Lower lobe of right lung (tissue), 2 donors: Measurements from ENCODE around the gene SORCS2. TPM values are rescaled to one million over a fixed set of nuclear protein-coding genes. Genes with fewer than 3 reads are reported as not detected.

Experiments used
- ATAC-seq, 2 donors: fragments of 200-7000 bp; cut with Tn5 transposase; one replicate each; pipeline ENCODE4 v1.9.1; 2020 to 2022; ENCODE audit warnings: mild to moderate bottlenecking in 2 of 2, moderate library complexity in 2 of 2
- DNase-seq: peaks from one replicate; pipeline ENCODE4 v3.0.0-alpha.2; 2020
- H3K27ac ChIP-seq: fragments of 200-600 bp; one replicate; pipeline ENCODE4 v1.8.0; 2022
- H3K27me3 ChIP-seq: fragments of 200-600 bp; one replicate; pipeline ENCODE4 v1.8.0; 2022; ENCODE audit warnings: low read depth
- H3K36me3 ChIP-seq: fragments of 200-600 bp; one replicate; pipeline ENCODE4 v1.8.0; 2022; ENCODE audit warnings: mild to moderate bottlenecking
- H3K4me1 ChIP-seq: fragments of 200-600 bp; one replicate; pipeline ENCODE4 v1.8.0; 2022
- H3K4me3 ChIP-seq: fragments of 200-600 bp; one replicate; pipeline ENCODE4 v1.8.0; 2022; ENCODE audit warnings: mild to moderate bottlenecking
- H3K9me3 ChIP-seq: fragments of 200-600 bp; one replicate; pipeline ENCODE4 v1.8.0; 2022
- intact Hi-C: fragments of 100-400 bp; cut with DNase I; formaldehyde crosslinking; loops from one replicate; pipeline ENCODE4 v1.11.0; 2022
- total RNA-seq: library from RNA; stranded (reverse); fragmentation: NEBNext Ultra II Directional; extraction: Animal tissue kit (Norgen Biotek cat#: 25700); gene quantifications from one replicate; pipeline ENCODE4 v1.2.1, GENCODE V29; 2021
- TF ChIP-seq, protein P1 (sequence below): fragments of 200-600 bp; IDR thresholded peaks from one replicate; pipeline ENCODE4 v1.8.0; 2022; ENCODE audit warnings: antibody characterized with exemption, mild to moderate bottlenecking
- donor health status: DM: no; HTN: yes; CAD: no; lungs with severe emphysema.

The SORCS2 gene
- total RNA-seq, 1 donor from 2014 or later: 5.8 TPM

DNA sequence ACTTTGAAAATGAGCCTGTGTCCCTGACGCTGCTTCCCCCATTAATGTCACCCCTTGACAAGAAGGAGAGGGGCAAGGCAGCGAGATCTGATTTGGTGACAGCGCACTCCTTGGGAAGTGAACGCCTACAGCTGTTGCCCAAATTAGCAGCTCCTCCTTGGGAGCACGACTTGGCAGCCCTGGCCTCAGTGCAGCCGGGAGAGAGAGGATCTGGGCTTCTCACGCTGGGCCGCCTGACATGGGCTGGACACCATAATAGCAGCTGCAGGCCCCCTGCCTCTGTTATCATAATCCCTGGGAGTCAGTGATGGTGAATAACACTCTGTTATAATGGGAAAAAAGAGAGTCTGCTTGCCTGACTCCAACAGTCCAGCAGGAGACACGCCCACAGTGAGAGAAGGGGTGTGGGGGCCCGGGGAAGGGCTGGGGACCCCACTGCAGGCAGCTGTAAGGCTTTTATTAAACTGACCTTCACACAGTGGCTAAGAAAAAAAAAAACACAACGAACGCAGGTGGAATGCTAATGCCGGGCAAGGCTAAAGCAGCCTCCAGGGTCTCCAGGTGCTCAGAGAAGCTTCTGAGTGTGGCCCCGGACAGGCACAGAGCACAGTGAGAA, 169.1 kb downstream of the SORCS2 start:
- Histone ChIP-seq H3K4me1 (peaks cover 17% of the 10 kb centered on the region), H3K27ac (no peak overlapping the region), H3K4me3 (no peak overlapping the region), H3K27me3 (no peaks in the 10 kb centered on the region), H3K36me3 (no peaks in the 10 kb centered on the region), H3K9me3 (no peaks in the 10 kb centered on the region)
- TF ChIP-seq, protein P1, sequence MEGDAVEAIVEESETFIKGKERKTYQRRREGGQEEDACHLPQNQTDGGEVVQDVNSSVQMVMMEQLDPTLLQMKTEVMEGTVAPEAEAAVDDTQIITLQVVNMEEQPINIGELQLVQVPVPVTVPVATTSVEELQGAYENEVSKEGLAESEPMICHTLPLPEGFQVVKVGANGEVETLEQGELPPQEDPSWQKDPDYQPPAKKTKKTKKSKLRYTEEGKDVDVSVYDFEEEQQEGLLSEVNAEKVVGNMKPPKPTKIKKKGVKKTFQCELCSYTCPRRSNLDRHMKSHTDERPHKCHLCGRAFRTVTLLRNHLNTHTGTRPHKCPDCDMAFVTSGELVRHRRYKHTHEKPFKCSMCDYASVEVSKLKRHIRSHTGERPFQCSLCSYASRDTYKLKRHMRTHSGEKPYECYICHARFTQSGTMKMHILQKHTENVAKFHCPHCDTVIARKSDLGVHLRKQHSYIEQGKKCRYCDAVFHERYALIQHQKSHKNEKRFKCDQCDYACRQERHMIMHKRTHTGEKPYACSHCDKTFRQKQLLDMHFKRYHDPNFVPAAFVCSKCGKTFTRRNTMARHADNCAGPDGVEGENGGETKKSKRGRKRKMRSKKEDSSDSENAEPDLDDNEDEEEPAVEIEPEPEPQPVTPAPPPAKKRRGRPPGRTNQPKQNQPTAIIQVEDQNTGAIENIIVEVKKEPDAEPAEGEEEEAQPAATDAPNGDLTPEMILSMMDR: no peak
- intact Hi-C loops: no loop called here
- ATAC-seq: no peak
- no peak for DNase-seq

DNA sequence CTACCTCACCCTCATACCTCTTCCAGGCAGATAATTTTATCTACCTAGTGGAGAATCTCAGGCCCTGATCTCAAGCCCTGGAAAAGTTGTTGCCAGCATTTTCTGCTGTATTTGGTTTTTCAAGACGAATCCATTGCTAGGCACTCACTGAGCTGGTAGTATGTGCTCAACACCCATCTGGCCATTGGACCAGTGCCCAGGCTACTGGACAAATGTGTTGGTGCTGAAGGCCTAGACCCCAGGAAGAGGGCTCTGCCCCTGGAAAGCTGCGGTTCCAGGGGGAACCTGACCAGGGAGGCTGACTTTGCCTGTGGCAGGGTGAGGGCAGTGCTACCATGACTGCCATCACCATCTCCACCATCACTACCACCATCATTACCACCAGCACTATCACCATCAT, 170.0 kb downstream of the SORCS2 start:
- intact Hi-C loops: no loop called here
- DNase-seq: no peak
- ATAC-seq: no peak

DNA sequence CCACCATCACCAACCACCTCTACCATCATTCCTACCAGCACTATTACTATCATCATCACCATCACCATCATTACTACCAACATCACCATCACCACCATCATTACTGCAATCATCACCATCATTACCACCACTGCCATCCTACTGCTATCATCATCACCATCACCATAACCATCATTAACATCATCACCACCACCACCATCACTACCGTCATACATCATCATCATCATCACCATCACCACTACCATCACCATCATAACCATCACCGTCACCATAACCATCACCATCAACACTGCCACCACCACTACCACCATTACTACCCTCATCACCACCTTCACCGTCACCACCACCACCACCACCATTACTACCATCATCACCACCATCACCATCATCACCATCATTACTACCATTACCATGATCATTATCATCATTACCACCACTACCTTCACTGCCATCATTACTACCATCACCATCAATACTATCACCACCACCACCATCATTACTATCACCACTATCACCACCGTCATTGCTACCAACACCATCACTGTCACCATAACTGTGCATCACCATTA, 170.6 kb downstream of the SORCS2 start:
- H3K36me3 ChIP-seq: no peaks in the 10 kb centered on the region
- DNase-seq (no peak), ATAC-seq (no peak)
- intact Hi-C loops: no loop called here
- no peak overlapping the region for H3K4me3 ChIP-seq
- peaks cover 17% of the 10 kb centered on the region for H3K4me1 ChIP-seq
- TF ChIP-seq, protein P1: no peak
- no peaks in the 10 kb centered on the region for H3K9me3 ChIP-seq
- no peak overlapping the region for H3K27ac ChIP-seq
- peaks cover 4% of the 10 kb centered on the region for H3K27me3 ChIP-seq

More for the DNA sequence above, 170.0 kb downstream of the SORCS2 start:
- Histone ChIP-seq H3K36me3 (no peaks in the 10 kb centered on the region), H3K9me3 (no peaks in the 10 kb centered on the region), H3K27ac (no peak overlapping the region), H3K4me3 (no peak overlapping the region), H3K27me3 (no peaks in the 10 kb centered on the region), H3K4me1 (peaks cover 17% of the 10 kb centered on the region)
- TF ChIP-seq, protein P1: no peak

DNA sequence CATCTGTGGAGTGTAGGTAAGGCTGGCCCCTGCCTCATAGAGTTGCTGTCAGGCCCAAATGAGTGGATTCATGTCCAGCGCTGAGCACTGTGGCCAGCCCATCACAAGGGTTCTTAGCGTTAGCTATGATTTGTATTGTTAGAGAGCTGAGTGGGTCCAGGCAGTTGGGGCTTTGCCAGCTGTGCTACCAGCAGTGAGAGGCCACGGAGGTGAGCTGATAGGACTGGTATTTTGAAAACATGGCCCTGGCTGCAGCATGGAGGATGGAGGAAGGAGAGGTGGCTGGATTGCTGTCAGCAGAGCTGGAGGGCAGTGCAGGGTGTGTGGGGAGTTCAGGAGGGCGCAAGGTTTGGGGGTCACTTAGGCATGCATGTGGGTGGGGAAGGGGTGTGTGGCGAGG, 172.6 kb downstream of the SORCS2 start:
- H3K27ac ChIP-seq: no peak overlapping the region
- intact Hi-C loops: no loop called here
- peak; percentile 66 to 72 for ATAC-seq
- TF ChIP-seq, protein P1: no peak
- no peaks in the 10 kb centered on the region for H3K9me3 ChIP-seq
- no peak overlapping the region for H3K4me3 ChIP-seq
- peaks cover 10% of the 10 kb centered on the region for H3K27me3 ChIP-seq
- peak; percentile 86 for DNase-seq
- no peaks in the 10 kb centered on the region for H3K36me3 ChIP-seq
- H3K4me1 ChIP-seq: peaks cover 15% of the 10 kb centered on the region

DNA sequence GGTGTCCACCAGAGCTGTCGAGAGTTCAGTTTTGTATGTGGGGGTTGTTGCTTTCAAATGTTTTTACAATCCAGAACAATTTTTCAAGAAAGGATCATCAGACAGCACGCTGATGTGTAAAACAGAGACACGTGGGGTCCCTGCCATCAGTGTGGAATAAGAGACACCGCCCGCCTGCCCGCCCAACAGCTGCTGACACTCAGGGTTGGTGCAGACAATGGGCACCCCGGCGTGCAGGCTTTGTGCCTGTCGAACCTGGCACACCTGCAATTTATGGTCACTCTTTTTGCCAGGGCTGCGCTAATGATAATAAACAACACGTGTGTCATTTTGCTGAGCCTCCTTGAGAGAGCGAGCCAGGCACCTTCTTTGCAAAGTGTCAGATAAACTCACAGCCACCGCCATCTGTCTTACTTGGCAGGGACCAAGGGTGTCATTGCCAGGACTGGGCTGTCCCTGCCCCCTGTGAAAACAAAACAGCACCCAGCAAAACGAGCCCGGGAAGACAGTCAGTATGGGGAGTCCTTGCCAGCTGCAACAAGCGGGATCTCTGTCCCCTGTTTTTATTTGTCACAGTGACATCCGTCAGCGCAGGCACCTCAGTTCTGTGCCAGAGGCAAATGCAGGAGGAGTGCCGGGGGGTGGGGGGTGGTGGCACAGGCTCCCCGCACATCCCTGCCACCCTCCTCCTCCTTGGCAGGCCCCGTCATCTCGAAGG, 173.3 kb downstream of the SORCS2 start:
- Histone ChIP-seq H3K4me3 (no peak overlapping the region), H3K27ac (no peak overlapping the region), H3K9me3 (no peaks in the 10 kb centered on the region), H3K27me3 (peaks cover 10% of the 10 kb centered on the region), H3K4me1 (peaks cover 11% of the 10 kb centered on the region), H3K36me3 (no peaks in the 10 kb centered on the region)
- intact Hi-C loops: no loop called here
- ATAC-seq: peak; percentile 9 to 14
- DNase-seq: no peak
- TF ChIP-seq, protein P1: no peak
